HG02981 (cell line): ENCODE measurements around the gene ZBTB20.

Source experiments
- ATAC-seq: cut with Tn5 transposase; IDR thresholded peaks from one replicate; pipeline ENCODE4 v1.9.1; 2021; ENCODE audit warnings: mild to moderate bottlenecking, moderate library complexity; ENCODE audit not compliant: unreplicated experiment

The ZBTB20 gene

DNA sequence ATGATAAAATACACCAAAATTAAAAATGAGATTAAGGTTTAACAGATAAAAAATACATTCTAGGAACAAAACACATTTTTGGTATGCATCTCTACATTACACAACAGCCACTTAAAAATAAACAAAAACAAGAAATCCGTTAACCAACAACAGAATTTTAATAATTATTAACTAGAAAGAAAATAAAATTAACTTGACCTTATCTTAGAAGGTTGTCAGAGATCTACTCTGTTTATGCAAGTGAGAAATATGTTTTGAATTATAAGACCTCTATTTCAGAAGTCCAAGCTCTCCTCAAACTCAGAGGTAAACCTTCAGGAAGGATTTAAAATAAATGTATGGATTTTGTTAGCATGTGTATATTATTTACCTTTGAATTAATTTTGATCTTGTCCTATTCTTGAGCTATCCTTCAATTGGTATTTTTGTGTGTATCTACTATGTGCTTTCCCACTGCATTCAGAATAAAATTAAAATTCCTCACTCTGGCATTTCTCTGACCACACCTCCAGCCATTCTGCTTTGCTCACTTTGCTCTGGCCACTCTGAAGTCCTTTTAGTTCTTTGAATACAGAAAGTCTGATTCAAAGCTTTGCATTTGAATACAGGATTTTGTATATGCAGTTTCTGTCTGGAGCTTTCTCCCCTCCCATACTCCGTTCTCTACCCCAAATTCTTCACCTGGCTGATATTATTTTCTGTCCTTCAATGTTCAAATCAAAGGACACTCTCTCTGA lies 352.0 kb downstream of the ZBTB20 start:
- ATAC-seq = no peak

DNA sequence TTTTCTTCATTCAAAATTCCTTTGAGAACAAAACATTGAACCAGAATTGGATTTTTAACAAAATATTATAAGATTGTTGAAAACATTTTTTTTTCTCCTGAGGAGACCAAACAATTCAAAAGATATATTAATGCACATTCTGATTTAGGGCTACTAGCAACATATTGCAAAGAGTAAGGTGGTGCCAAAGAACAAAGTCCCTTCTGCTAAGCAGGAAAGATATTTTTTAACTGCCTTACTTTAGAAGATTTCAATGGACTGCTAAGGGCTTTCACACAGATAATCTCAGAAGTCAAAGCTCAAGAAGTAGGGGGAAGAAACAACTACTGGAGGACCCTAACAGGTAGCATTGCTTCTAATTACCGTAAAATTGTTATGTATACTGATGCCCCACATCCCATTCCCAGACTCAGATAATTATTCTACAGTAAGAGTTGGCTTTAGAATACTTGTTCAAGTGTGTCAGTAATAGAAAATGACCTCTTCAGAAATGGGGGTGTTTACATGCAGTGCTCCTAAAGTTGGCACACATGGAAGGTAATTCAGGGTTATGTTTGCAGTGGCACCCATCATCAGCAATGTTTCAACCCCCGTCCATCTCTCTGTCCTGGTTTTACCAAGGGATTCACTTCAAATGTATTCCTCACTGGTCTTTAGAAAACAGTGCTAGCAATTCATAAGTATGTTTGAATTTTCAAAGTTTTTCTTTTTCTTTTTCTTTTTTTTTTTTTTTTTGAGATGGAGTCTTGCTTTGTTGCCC lies 354.7 kb downstream of the ZBTB20 start:
- no peak for ATAC-seq

DNA sequence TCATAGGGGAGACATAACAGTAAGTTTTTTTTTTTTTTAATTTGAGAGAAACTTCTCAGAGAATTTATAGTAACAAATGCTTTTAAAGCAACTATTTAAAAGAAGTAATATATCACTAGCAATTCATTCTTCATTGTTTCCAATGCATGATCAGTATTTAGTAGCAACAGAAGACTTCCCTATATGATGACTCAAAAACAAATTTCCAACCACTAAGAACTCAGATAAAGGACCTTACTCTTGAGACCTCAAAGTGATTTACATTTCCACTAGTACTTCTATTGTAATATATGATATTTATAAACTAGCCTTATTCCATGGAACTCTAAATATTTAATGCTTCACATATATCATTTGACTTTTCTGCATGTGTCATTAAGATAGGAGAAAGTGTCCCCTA lies 356.3 kb downstream of the ZBTB20 start:
- no peak for ATAC-seq

DNA sequence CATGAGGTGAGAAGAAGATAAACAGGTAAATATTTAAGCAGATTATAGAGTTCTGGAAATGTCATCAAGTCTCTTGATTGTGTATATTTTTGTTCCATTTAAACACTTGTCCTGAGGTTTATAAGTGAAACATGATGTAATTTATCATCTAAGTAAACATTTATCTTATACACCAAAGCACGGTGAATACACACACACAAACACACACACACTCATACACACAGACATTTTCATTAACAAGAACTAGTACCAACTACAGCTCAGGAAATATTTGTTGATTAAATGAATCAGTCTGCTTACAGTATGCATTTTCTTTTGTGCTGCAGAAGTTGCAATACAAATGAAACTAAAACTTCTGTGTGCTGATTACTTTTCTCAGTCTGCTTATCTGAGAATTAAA lies 357.3 kb downstream of the ZBTB20 start:
- no peak for ATAC-seq

DNA sequence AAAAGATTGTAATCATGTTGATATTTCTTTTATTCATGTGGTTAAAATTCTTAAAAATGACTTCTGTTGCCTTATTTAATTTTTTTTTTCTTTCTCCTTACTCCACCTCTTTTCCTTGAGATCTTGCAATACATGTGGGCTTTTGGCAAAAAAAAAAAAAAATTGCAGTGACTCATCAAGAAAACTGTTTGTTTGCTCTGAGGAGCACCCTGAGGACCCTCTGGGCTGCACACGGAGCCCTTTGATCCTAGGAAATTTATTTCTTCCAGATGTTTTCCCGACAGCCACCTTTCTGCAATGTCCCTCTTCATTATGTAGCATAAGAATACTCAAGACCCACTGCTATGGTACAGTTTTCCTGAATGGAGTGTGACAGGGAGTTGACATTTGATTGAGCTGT lies 371.7 kb downstream of the ZBTB20 start:
- ATAC-seq = no peak

DNA sequence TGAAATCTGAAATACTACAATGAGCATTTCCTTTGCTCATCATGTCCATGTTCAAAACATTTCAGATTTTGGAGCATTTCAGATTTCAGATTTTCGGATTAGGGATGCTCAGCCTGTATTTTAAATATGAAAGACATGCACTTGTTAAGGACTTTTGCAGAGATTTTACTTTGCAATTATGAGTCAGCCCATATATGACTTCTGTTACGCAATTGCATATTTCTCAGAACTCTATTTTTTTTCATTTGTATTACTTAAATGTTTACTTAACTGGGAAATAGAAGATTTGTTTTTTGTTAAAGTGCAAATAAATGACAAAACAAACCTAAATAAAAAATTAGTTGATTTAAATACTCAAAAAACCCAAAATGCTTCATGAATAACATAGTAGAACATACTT lies 376.2 kb downstream of the ZBTB20 start:
- no peak for ATAC-seq

DNA sequence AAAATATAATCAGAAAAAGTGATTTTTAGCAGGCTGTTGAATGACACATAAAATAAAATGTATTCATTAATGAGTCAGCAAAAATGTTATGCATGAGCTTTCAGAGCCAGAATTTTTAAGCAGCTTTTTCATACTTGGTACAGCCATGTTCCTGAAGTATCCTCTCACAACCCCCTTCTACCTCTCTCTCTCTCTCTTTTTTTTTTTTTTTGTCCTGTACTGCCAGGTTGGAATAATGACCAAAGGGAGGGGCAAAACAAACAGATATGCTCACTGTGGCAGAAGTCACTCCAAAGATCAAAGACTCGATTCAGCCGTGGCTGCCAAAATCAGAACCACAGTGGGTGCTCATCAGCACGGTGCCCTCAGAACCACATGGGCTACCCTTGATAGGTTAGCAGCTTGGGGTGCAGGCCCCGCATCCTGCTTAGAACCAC lies 383.0 kb downstream of the ZBTB20 start:
- ATAC-seq = no peak

DNA sequence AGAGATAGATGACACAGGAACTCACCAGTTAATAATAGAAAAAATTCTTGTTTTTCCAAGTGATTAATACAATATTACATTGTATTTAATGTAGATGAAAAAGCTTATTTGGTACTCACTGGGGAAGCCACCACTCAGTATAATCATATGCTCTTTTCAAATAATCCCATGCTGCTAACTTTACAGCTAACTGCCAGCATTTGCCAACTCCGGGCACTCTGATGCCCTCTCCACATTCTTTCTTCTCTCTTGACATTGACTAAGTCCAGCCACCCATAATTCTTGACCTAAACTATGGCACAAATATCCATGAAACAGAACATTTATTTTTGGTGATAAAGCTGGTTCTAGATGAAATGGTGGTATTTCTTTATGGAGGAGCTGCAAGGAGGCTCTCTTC lies 384.9 kb downstream of the ZBTB20 start:
- no peak for ATAC-seq

DNA sequence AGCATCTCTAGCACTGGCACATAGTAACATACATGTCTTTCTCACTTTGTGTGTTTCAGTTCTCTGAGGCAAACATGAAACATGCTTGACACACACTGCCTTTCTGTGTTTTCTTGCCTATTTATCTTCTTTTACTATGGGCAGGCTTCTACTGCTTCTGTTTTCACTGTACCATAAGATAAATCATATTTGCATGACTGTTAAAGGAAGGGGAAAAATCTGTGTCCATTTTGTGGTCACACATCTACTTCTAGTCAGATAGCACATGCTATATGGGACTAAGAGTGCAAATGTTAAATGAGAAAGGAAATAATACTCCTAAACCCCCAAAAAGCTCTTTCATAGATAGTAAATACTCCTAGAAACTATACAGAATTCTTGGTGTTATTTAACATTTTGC lies 386.4 kb downstream of the ZBTB20 start:
- no peak for ATAC-seq

DNA sequence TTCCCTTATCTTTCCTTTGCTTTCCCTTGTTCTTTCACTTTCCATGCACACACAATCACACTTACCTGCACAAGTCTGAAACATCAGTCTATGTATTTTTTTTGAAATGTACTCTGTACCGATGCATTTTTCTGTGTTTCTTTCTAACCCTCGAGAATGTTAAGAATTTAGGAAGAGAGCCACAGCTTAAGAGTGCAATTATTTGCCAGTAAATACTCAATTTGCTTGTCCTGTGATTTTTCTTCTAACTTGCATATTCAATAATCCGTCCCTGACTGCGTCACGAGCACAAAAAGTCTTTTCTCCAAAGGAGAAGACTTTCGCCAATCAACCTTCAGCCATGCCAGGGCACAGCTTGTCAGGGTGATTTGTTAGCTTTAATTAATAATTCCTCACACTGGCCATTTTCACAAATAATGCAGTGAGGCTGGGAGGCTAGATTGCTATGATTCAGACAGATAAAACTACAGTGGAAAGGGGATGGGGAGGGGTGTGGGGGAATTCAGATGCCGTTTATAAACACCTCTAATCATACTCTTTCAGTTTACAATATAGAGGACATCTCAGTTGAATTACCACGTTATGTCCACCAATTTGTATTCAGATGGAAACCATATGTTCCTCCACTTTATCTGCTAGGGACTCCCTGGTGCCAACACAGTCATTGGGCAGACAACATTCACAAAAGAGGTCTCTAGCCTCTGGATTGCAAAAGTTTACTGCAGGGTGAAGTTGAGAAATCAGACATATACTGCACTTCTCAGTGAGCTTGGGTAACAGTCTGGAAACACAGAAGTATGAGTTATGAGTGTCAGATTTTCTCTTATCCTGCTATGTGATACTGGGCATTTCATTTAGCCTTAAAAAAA lies 388.0 kb downstream of the ZBTB20 start:
- no peak for ATAC-seq

DNA sequence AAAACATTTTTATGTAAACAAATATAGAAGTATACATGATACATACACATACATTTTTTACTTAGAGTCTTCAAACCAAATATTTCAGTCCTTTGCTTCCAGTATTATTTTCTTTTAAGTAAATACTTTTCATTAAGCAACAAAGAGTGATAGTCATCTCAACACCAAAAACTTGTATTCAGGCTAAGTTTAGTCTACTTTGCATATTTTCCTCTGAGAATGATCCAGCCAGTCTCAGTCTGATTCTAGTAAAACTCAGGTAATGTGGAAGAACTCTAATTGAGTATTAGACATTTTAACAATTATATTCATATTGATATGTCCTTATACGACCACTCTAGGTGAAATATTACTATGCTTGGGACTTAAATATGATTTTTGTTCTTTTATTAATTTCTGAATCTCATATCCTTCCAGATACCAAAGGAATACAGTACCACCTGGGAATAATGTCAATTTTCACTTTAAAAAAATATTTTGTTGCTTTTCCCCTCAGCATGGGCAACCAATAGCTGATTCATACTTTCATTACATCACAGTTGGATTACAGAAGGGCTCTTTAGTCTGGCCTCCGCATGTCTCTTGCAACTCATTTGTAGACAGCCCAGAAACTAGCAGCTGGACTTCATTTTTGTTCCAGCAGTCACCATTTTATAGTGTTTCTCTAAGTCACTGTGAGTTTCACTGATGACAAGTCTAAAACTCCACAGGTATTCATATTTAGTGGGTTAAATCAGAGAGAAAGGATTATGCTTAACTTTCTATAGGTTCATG lies 390.4 kb downstream of the ZBTB20 start:
- ATAC-seq = peak; percentile 73

DNA sequence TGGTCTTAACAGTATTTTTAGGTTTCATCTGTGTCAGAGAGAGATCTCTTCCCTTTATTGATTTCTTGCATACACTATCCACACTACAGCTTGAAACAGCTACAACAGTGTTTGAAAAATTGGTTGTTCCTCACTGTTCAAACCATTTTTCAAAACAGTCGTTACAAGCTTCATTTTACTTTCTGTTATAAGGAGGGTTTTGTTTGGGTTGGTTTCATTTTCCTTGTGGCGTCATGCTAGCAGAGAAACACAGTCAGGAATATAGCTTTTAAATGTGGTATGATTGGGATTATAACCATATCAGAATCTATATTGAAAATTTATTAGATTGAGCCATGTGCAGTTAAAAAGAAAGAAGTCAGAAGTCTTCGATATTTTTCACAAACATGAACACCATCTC lies 400.6 kb downstream of the ZBTB20 start:
- ATAC-seq = peak; percentile 58

DNA sequence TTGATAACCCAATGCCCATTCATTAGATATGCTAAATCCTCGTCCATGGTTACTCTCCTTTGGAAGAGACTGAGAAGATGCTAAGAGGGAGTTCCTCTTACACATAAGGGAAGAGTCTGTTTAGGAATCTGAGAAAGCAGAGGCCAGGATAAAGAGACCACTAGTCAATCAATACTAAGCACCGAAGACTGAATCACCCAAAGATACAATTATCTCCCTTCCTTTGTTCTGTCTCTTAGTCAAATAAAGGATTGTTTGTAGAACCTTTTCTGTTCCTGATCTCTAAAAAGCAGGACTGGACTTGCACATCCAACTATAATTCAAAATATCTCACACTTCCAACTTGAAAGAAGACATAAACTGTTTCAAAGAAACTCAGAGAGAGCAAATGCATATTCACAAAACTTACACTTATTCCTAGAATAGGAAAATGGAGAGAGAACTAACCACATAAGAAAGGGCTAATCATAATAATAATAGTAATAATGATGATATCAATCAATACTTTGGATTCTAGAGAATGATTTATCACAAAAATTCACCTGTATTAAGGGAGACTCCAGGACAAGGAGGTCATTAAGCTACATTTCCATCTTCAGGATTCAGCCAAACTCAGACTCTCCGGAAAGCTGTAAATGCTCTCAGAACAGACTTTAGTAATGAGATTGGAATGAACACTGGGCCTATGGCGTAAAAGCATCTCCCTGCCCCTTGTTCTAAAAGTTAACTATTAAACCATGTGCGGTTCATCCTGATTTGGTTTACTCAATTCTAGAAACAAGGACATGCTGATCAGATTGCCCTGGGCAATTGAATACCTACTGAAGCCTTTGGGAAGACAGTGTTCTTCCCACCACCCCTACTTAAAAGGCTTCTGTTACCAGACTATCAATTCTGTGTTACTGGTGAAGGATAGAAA lies 401.5 kb downstream of the ZBTB20 start:
- ATAC-seq = no peak

DNA sequence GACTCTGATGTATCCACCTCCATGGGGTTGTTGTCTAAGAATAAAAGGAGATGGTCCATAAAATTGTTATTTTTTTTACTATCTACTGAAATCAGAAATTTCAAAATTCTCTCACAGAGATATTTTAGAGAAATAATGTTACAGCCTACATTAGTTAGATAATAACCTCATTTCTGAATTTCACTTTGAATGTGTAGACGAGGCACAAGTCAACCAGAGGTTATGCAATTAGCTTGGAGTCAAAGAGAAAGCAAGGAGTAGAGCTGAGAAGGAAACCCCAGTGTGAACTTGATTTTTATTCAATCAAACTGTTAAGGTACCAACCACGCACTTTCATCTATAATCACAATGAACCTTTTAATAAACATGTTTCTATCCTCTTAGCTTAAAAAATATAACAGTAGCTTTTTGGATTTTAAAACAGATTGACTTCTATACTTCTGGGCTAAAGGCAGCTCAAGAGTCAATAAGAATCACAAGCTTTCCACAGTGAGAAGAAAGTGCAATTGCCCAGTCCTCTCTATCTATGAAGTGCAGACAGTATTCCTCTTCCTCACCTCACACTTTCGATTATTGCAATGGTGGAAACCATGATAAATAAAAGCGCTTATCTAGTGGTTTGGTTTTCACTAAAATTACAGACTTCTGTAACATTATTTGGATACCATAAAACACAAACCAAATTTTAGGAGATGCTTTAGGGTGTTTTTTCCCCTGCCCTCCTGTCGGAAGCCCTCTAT lies 403.2 kb downstream of the ZBTB20 start:
- ATAC-seq = no peak

DNA sequence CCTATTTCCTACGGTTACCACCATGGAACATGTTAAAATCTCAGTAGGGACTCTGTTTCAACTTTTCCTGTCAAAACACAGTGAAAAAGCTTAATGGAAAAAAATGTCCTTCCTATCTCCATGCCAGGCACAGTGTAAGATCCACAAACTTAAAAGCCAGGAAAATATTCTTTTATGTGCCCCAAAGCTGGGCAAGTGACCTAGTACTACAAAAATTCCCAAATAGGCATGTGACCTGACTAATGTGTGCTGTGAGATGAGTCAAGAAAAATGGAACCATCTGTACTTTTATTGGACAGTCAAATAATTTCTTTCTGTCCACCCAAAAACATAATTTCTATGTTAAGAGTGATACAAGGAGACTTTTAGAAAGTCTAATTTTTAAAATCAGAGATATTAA lies 406.0 kb downstream of the ZBTB20 start:
- no peak for ATAC-seq

DNA sequence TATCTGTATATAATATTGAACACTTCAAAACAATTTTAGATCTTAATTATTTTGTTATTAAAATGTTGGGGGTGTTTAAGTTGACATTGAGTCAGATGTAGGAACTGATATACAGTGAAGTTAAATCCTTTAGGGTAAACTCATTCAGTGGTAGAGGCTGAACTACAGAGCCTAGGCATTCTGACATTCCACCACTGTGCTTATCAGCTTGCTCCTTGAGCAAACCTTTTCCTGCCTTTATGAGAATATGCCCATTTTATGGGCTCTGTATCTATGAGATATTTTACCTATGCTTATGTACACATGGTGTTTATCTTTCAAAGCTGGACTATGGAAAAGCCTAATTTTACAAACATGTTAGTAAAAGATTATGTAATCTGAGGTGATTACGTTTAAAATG lies 407.5 kb downstream of the ZBTB20 start:
- ATAC-seq = no peak

DNA sequence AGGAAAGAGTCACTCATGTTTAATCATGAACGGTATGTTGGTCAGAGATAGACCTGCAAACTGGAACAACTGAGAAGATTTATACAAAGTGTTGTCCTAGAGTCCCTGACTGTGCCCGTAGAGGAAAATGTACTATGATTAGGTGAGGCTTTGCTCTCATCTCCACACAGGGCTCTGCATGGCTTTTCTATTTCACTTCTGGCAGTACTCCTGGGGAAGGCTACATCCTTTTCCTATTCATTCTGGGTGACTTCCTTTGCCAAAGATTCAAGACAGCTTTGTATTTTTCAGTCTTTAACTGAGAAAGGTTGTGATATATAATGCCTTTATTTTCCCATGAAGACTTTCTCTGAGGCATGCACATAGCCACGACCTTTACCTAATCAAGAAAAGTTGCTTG lies 414.7 kb downstream of the ZBTB20 start:
- no peak for ATAC-seq

DNA sequence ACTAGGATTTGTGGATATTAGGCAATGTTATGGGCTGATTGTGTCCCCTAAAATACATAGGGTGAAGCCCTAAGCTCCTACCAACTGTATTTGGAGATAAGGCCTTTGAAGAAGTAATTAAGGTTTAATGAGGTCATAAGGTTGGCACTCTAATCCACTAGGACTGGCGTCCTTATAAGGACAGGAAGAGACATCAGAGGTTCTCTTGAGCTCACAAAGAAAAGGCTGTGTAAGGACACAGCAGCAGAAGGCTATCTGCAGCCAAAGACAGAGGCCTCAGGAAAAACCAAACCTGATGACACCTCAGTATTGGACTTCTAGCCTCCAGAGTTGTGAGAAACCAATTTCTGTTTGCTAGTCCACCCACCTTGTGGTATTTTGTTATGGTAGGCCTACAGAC lies 416.7 kb downstream of the ZBTB20 start:
- no peak for ATAC-seq

DNA sequence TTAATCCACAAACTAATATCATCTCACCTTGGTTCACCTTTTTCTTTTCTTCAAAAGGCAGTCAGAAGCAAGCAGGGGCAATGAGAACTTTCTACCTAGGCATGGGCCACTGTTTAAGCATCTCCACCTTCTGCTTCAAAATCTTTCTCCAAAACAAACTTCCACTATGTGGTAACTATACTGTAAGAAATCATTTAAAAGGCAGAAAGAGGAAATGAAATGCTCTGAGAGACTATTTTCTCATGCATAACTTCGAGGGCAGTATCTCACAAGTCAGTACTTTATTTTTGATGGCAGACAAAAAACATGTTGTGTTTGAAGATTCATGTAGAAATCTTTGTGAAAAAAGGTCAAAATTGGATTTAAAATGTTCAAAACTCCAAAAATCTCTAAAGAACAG lies 419.7 kb downstream of the ZBTB20 start:
- ATAC-seq = no peak
